ENCODE results near the gene DGKE.

Gene DGKE

GRCh38 chr17:56876766-56877179, 42.8 kb downstream of the DGKE start:
- TF ChIP-seq POLR2AphosphoS5 (IDR thresholded peaks at IDR 0.05; ENCODE audit: low read depth, low read length), result no peak
- TF ChIP-seq TAF1 (IDR thresholded peaks at IDR 0.05; ENCODE audit: borderline replicate concordance, insufficient read depth, low read length), result no peak
- TF ChIP-seq SIN3A (IDR thresholded peaks at IDR 0.05; ENCODE audit: borderline replicate concordance, insufficient read depth, low read length), result no peak
- TF ChIP-seq FOXP2 (optimal IDR thresholded peaks at IDR 0.05; ENCODE audit: borderline replicate concordance, extremely low read depth, extremely low read length, insufficient read depth), result no peak
- TF ChIP-seq REST (IDR thresholded peaks at IDR 0.05; ENCODE audit: insufficient read depth in 1 of 2, low read depth in 2 of 2, low read length in 2 of 2), result no peak

- no peak for TF ChIP-seq SIN3A (IDR thresholded peaks at IDR 0.05; ENCODE audit: borderline replicate concordance, insufficient read depth, low read length)
- no peak for TF ChIP-seq POLR2AphosphoS5 (IDR thresholded peaks at IDR 0.05; ENCODE audit: low read depth, low read length)
- no peak for TF ChIP-seq FOXP2 (optimal IDR thresholded peaks at IDR 0.05; ENCODE audit: borderline replicate concordance, extremely low read depth, extremely low read length, insufficient read depth)
- TF ChIP-seq REST (IDR thresholded peaks at IDR 0.05; ENCODE audit: insufficient read depth in 1 of 2, low read depth in 2 of 2, low read length in 2 of 2), result no peak
- TF ChIP-seq TAF1 (IDR thresholded peaks at IDR 0.05; ENCODE audit: borderline replicate concordance, insufficient read depth, low read length), result no peak
Observed at GRCh38 chr17:56879280-56879679, 45.3 kb downstream of the DGKE start.

GRCh38 chr17:56880133-56880532, 46.2 kb downstream of the DGKE start:
- TF ChIP-seq POLR2AphosphoS5 (IDR thresholded peaks at IDR 0.05; ENCODE audit: low read depth, low read length), result no peak
- TF ChIP-seq TAF1 (IDR thresholded peaks at IDR 0.05; ENCODE audit: borderline replicate concordance, insufficient read depth, low read length), result no peak
- TF ChIP-seq SIN3A (IDR thresholded peaks at IDR 0.05; ENCODE audit: borderline replicate concordance, insufficient read depth, low read length), result no peak

- TF ChIP-seq SIN3A (IDR thresholded peaks at IDR 0.05; ENCODE audit: borderline replicate concordance, insufficient read depth, low read length), result no peak
- TF ChIP-seq REST (IDR thresholded peaks at IDR 0.05; ENCODE audit: insufficient read depth in 1 of 2, low read depth in 2 of 2, low read length in 2 of 2), result no peak
- TF ChIP-seq POLR2AphosphoS5 (IDR thresholded peaks at IDR 0.05; ENCODE audit: low read depth, low read length), result no peak
Observed at GRCh38 chr17:56880571-56880970, 46.6 kb downstream of the DGKE start.

GRCh38 chr17:56881685-56882295, 47.8 kb downstream of the DGKE start:
- no peak for TF ChIP-seq POLR2AphosphoS5 (IDR thresholded peaks at IDR 0.05; ENCODE audit: low read depth, low read length)
- no peak for TF ChIP-seq SIN3A (IDR thresholded peaks at IDR 0.05; ENCODE audit: borderline replicate concordance, insufficient read depth, low read length)
- no peak for TF ChIP-seq FOXP2 (optimal IDR thresholded peaks at IDR 0.05; ENCODE audit: borderline replicate concordance, extremely low read depth, extremely low read length, insufficient read depth)
- no peak for TF ChIP-seq TAF1 (IDR thresholded peaks at IDR 0.05; ENCODE audit: borderline replicate concordance, insufficient read depth, low read length)
- no peak for TF ChIP-seq REST (IDR thresholded peaks at IDR 0.05; ENCODE audit: insufficient read depth in 1 of 2, low read depth in 2 of 2, low read length in 2 of 2)
